Smooth muscle cell of the brain vasculature (primary cell): ENCODE measurements around the gene CRIP2.

Source experiments
- DNase-seq: peaks from one replicate; pipeline ENCODE4 v3.0.0-alpha.2; 2012; ENCODE audit warnings: low read depth, low spot score

The CRIP2 gene

DNA sequence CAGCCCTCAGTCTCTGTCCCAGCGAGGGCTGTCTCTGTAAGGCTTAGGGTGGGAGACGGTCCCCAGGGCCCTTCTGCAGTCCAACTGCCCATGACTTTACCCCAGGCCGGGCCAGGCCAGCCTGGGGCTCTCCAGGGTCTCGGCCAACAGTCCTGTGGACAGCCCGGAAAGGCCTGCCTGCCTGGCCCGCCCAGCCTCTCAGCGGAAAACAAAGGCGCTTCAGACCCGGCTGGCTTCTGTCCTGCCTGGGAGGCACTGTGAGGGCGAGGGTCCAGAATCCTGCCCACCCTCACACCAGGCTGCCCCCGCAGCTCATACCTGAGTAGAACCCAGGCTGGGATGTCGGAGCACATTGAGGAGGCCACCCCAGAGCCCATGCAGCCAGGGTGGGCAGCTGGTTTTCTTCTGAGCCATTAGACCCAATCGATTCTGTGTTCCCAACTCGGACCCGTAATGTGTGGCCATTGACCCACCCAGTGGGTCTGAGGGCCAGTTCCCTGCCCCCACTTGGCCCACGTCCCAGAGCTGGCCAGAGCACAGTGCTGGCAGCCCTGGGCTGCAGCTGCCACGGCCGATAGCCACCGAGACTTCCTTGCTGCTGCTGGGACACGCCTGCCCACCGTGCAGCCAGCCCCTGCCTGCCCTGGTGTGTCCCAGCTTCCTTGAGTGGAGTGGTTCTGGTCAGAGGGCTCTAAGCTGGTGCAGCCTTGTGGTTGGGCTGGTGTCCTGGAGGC is 1.6 kb downstream of the CRIP2 start:
- DNase-seq = no peak

DNA sequence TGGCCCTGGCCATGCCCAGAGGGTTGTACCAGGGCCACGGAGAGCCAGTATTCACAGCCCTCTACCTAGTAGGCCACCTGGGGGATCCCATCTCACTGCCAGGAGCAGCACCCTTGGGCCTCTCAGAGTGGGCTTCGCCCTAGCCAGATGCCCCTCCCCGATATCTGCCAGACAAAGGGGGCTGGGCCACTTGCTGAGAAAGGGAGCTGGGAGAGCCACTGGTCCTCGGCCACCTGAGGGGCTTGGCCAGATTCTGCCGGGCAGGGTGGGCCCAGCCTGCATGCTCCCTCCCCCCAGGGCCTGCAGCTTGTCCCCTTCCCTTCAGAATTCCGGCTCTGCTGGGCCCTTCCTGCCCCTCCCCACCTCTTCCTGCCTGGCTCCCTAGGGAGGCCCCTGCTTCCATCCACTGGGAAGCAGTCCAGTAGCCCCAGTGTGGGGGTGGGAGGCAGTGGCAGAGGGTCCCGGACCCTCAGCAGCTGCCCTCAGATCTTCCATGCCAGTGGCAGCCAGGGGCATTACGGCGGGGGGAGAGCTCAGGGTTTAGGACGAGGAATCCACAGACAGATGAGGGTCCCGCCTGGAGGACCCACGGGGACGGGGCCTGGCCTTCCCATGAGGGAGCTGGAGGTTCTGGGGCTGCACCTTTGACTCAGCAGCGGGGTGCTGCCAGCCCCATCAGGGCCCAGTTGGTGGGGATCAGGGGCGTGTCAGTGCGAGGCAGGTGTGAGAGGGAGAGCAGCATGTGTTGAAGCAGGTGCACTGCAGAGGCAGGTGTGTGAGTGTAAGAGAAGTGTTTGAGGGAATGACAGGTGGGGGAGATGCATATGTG is 2.4 kb downstream of the CRIP2 start:
- DNase-seq = no peak

DNA sequence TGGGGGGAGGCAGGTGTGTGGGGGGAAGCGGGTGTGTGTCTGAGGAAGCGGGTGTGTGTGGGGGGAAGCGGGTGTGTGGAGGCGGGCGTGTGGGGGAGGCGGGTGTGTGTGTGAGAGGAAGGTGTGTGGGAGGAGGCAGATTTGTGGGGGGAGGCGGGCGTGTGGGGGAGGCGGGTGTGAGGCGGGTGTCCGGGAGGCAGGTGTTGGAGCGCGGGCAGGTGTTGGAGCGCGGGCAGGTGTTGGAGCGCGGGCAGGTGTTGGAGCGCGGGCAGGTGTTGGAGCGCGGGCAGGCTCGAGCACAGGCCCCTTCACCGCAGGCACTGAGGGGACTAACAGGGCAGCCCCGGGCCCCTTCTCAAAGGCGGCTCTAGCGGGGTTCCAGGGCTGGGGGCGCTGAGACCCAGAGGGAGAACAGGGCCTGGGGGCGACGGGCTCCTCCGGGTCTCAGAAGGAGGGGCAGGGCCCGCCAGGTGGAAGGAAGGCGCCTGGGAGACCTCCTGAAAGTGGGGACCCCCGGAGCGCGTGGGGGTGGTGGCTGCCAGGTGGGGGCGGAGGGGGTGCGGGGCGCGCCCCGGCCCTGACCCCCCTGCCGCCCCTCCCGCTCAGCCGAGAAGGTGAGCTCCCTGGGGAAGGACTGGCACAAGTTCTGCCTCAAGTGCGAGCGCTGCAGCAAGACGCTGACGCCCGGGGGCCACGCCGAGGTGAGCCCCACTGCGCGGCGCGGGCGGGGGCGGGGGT is 3.2 kb downstream of the CRIP2 start:
- no peak for DNase-seq

DNA sequence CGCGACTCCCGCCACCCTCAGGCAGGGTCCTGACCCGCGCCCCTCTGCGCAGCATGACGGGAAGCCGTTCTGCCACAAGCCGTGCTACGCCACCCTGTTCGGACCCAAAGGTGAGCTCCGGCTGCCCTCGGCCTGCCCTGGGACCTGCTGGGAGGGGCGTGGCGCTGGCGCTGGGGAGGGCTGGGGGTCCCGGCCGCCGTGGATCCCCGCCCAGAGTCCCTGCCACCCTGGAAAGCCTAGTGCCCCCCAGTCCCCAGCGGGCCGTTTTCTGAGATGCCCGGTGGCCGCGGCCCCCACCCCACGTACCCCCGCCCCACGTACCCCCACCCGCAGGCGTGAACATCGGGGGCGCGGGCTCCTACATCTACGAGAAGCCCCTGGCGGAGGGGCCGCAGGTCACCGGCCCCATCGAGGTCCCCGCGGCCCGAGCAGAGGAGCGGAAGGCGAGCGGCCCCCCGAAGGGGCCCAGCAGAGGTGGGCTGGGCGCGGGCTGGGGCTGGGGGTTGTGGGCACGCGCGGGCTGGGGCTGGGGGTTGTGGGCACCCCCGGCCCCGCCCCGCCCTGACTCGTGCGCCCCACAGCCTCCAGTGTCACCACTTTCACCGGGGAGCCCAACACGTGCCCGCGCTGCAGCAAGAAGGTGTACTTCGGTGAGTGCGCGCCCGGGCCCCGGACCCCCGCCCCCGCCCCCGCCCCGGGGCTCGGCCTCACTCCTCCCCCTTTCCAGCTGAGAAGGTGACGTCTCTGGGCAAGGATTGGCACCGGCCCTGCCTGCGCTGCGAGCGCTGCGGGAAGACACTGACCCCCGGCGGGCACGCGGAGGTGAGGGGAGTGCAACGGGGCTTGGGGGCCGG is 4.0 kb downstream of the CRIP2 start:
- no peak for DNase-seq

DNA sequence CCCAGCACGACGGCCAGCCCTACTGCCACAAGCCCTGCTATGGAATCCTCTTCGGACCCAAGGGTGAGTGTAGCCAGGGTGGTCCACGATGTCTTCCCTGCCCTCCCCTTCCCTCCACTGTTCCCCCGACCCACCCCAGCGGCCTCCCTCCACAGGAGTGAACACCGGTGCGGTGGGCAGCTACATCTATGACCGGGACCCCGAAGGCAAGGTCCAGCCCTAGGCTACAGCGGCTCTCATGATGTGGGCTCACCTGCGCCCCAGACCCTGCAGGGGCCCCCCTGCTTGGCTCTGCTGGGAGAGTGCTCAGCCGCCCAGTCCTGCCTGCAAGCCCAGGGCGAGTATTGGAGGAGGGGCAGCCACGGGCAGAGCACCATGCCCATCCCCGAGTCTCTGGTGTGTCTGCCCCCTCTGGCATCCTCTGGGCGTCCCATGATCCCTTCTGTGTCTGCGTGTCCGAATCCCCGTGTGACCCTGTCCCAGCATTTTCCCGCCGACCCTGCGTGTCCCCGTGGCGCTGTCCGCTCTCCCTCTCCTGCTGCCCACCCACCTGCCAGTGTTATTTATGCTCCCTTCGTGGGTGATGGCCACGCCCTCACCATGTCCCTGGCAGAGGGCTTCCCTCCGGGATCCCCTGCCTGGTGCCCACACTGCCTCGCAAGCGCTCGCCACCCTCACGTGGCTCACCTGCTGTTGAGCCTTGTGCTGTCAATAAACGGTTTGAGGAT is 5.0 kb downstream of the CRIP2 start:
- DNase-seq = no peak

DNA sequence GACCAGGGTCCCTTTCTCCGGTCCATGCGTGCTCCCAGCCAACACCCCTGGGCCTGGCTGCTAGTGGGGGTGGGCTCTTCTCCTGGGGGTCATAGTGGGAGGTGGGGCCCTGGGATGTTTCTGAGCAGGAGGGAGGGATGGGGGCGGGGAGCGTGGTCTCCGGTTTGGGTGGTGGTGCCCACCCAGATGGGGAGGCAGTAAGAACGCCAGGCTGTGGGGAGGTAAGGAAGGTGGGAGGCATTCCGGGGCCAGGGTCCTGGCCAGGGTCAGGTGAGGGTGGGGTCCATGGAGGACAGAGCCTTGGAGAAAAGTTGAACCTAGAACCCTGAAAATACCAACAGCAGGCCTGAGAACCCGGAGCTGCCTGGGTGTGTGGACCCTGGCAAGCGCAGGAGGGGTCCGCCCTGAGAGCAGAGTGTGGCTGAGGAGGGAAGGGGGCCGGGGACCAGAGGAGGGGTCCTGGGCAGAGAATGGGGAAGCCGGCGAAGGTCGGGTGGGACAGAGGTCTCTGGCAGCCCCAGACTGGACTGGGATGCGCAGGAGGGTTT is 5.7 kb downstream of the CRIP2 start:
- no peak for DNase-seq

DNA sequence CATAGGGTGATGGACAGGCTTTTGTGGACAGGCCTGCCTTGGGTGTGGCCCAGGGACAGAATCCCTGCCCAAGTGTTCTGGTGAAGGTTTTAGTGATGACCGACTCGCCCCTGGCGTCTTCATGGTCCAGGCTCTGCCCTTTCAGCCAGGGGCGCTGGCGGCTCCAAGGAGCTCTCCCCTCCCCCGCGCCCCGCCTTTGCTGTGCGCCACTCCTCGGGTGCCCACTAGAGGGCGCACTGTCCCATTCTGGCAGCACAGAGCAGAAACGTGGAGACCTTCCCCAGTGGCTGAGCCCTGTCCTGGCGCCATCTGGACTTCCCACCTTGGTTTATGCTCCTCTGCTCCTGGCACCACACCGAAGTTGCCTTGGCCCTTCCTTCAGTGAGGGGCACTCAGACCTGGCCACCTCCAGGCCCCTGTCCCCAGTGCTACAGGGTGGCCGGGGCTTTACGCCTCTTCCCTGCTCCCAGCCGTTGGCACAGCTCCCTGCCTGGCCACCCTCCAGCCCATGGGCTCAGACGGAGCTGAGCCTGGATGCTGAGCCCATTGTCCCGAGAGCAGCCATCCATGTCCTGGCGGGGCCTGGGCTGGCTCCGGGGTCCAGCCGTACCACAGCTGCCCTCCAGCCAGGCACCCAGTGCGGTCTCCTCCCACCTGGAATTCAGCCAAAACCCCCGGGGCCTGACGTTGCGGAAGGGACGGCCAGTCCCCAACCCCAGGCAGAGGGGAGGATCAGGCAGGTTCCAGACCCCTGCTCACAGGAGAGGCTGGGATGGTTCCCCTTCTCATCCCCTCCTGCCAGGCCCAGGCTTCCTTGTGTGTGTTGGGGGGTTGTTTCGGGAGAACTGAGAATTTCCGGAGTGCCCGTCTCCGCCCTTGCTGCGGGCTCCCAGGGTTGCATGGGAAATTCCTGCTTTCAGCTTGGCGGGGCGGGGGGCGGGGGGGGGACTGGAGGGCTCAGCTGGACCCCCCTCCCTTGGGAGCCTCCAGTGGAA is 6.5 kb downstream of the CRIP2 start:
- no peak for DNase-seq

DNA sequence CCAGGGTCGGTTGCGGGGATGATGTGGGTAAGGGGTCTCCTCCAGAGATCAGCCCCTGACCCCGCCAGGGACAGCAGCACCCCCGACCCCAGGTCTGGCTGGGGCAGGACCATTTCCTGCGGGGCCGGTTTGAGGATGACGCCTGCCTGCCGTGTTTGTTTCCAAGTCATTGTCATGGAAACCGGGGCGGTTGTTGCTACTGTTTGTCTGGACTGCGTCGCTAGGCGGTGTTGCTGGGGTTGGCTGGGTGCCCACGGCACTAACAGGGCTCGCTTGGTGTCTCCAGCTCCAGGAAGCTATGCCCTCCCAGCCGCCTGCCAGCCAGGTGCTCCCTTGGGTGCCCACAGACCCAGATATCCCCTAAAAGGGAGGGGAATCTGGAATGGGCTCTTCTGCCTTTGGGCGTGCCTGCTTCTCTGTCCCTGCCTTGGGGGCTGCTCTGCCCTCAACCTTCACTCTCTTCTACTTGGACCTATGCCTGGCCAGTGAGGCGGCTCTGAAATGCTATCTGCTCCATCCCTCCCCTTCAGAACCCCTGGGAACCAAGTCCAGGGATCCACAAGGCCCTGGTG is 7.4 kb downstream of the CRIP2 start:
- peak; percentile 77 for DNase-seq

DNA sequence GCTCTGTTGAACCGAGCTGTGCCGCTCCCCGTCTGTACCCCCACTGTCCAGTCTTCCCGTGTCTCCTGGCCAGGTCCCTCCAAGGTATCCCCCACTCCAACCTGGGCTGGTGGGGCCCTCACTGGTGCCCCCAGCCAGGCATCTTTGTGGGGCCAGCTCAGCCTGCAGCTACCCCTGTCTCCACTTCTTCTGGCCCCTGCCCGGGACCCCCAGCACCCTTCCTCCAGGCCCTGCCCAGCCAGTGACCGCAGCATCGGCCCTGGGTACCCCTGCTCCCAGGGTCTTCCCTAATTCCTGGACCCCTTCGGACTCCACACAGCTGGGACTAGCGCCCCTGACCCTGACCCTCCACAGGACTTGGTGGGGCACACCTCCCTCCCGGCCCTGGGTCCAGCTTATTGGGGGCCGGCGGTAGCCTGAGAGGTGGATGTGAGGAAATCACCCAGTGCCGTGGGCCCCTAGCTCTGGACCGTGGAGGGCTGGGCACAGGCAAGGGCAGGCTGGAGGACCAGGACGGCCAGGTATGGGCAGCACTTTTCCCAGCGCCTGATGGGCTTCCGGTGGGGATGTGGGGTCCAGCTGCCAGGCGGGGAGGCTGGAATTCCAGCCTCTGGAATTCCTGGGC is 8.0 kb downstream of the CRIP2 start:
- no peak for DNase-seq

DNA sequence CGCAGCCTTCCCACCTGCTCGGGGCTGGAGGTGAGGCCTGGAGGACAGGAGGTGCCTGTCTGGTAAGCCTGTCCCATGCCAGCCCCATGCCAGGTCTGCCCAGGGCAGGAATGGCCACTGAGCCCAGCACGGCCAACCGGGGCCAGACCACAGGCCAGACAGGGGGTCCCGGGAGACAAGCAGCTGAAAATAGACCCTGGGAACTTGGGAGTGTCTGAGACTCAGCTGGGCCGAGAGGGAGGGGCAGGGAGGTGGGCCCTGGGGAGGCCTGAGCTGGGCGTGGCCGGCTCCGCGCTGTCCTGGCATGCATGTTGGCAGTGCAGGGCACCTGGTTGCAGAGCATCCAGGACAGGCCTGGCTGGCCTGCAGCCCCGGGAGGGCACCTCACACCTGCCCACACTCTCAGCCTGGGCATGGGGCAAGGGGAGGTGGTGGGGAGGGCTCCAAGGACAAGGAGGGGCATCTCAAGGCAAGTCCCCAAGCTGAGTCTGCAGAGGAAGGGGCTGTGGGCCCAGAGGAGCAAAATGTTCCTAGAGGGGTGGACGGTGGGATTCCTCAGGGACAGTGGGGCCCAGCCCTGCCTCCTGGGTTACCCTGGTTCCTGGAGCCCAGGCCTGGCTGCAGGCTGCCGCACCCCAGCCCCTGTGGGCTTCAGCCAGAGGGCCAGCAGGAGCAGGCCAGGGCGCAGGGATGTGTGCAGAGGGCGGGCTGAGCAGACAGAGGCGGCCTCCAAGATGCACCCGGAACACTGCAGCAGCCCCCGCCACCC is 8.9 kb downstream of the CRIP2 start:
- DNase-seq = no peak

DNA sequence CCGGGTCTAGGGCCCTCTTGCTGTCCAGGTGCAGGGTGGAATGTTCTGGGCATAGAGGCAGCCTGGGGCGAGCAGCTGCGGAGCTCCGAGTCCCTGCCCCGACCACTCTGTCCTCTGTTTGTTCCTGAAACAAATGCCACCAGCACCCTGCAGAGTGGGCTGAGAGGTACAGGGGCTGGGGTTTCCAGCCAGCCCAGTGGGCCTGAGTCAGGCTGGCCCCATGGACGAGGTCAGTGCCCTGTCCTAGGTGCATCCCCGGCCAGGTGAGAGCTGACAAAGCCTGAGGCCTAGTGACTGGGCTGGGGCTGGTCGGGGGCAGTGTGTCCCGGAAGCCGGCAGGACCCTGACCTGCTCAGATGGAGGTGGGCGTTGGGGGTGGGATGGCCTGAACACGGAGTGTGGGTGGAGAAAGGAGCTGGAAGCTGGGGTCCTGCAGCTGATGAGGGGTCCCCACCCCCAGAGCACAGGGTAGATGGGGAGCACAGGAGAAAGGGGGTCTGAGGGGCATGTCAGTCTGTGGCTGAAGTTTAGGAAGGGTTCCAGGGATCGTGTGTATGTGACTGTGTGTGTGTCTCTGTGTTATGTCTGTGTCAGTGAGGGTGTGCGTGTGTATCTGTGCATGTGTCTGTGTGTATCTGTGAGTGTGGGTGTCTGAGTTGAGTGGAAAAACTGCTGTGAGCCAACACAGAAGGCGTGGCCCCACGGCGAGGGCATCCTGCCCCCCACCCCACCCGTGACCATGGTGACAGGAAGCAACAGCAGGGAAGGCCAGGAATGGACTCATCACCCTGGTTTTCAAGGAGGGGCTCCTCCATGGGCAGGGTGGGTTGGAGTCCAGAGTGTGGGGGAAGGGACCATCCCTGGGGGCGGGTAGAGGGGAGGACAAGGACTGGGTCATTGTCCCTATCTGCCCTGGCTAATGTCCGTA is 9.7 kb downstream of the CRIP2 start:
- no peak for DNase-seq

DNA sequence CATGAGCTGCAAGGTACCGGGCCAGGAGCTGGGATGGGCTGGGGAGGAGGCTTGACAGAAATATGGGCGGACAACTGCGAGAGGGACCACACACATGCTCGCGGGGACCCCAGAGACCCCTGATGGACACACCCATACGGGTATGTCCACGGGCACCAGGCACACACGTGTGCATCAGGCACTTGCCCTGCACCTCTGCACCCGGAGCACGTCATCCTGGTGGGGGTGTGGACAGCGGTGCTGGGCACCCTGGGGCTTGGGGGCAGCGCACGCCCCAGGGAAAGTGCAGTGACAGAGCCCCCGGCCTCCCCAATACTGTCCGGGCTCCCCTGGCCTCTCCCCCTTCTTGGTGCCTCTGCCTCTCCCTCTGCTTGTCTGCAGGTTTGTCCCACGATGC is 10.4 kb downstream of the CRIP2 start:
- no peak for DNase-seq

DNA sequence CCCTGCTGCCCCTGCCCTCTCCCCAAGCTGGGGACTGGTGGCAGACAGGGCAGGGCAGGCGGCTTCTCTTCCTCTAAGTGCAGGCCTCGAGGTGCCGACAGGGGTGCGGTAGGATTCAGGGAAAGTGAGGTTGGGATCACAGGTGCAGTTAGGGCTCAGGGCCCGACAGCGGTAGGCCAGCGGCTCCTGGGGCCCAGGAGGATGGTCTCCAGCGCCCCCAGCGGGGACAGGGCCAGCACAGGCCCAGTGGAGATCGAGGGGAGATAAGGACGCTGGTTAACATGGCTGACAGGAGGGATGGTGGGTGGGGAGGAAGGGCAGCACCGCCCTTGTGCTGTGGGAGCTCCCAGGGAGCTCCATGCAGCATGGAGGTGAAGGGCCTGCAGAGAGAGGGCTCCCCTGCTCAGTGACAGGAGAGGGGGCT is 11.1 kb downstream of the CRIP2 start:
- DNase-seq = no peak

DNA sequence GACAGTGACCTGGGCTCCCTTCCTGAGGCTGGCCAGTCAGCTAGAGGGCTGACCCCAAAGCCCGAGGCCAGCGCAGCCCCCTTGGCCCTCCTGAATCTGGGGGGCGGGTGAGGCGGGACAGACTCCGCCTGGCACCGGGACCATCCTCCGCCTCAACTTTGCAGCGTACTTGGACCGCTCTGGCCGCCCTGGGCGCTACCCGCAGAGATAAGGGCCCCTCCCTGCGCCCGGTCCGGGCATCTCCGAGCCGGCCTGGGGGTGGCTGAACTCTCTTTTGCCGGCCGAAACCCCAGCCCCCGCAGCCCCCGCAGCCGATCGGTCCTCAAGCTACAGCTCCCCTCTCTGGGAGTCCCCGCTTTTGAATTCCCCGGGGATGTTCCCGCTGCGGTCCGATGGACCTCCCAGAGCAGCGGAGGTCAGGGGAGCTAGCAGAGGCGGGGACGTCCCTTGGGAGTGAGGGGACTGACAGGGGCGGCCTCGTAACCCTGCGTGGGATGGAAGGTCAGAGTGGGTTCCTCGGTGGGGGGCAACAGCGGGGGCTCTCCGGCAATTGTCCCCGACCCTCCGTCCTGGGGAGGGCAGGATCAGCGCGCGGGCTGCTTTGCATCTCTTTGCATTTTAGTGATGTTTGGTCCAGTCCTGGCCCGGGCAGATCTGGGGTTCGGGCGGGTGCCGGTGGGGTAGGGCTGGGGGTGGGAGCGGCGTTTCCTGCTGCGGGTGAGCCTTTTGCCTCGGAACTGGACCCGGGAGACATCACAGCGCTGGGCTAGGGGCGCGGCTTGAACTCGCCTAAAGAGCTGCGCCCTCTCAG is 11.7 kb downstream of the CRIP2 start, which contains the start of gene CRIP1:
Gene CRIP1 (plus strand): TSS at position 724 of the 811 bp plus-strand sequence. CDS start 374 bp downstream, outside the sequence.
- DNase-seq = no peak

DNA sequence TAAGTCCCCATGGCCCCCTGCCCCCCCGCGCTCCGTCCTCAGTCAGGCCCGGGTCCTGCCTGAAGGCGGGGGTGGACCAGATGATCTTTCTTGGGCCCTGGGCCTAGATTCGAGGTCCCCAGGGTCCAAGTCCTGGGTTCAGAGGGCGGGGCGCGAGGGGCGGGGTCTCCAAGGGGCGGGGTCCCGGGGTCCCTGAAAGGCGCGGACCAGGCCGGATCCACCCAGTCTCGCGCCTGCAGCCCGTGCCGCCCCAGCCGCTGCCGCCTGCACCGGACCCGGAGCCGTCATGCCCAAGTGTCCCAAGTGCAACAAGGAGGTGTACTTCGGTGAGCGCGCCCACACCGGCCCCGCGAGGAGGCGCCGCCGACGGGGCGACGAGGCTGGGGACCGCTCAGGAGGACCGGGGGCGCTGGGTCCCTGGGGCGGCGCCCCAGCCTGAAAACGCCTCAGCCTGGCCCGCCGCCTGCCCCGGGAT is 12.4 kb downstream of the CRIP2 start:
- no peak for DNase-seq
